Parathyroid adenoma (tissue), 2 donors: Measurements from ENCODE around the gene ZNF845.
"Not testable (repeated sequence)": the region's sequence is repeated elsewhere in the genome, so short reads cannot be mapped to it uniquely, and the experiment has no call there.

ENCODE experiments used
- H2AFZ ChIP-seq: fragments of 300-600 bp; sonication (generic); one replicate; pipeline ENCODE4 v1.7.0; 2017; ENCODE audit warnings: antibody characterized with exemption, mild to moderate bottlenecking
- H3K27ac ChIP-seq: fragments of 300-600 bp; sonication (generic); one replicate; pipeline ENCODE4 v1.7.0; 2017
- H3K27me3 ChIP-seq: fragments of 300-600 bp; sonication (generic); one replicate; pipeline ENCODE4 v1.7.0; 2017; ENCODE audit warnings: low read length; ENCODE audit not compliant: control insufficient read depth, insufficient read depth
- H3K36me3 ChIP-seq: fragments of 300-600 bp; sonication (generic); one replicate; pipeline ENCODE4 v1.7.0; 2017; ENCODE audit warnings: low read length; ENCODE audit not compliant: control insufficient read depth, insufficient read depth
- H3K4me1 ChIP-seq: fragments of 300-600 bp; sonication (generic); one replicate; pipeline ENCODE4 v1.7.0; 2017; ENCODE audit warnings: control low read depth
- H3K4me2 ChIP-seq: fragments of 300-600 bp; sonication (generic); one replicate; pipeline ENCODE4 v1.7.0; 2017; ENCODE audit warnings: low read length
- H3K4me3 ChIP-seq: fragments of 300-600 bp; sonication (generic); one replicate; pipeline ENCODE4 v1.7.0; 2017; ENCODE audit warnings: low read depth, low read length
- H3K79me2 ChIP-seq: fragments of 300-600 bp; sonication (generic); one replicate; pipeline ENCODE4 v1.7.0; 2017; ENCODE audit warnings: control low read depth
- H3K9ac ChIP-seq: fragments of 300-600 bp; sonication (generic); one replicate; pipeline ENCODE4 v1.7.0; 2017; ENCODE audit warnings: mild to moderate bottlenecking
- H3K9me3 ChIP-seq: fragments of 300-600 bp; sonication (generic); one replicate; pipeline ENCODE4 v1.7.0; 2017; ENCODE audit warnings: low read length; ENCODE audit not compliant: control insufficient read depth
- TF ChIP-seq, protein P1 (sequence below): fragments of 300-600 bp; sonication (generic); IDR thresholded peaks from one replicate; pipeline ENCODE4 v1.7.0; 2017; ENCODE audit warnings: antibody characterized with exemption, mild to moderate bottlenecking
- donor health status: primary hyperparathyroidism.

ZNF845 gene

DNA sequence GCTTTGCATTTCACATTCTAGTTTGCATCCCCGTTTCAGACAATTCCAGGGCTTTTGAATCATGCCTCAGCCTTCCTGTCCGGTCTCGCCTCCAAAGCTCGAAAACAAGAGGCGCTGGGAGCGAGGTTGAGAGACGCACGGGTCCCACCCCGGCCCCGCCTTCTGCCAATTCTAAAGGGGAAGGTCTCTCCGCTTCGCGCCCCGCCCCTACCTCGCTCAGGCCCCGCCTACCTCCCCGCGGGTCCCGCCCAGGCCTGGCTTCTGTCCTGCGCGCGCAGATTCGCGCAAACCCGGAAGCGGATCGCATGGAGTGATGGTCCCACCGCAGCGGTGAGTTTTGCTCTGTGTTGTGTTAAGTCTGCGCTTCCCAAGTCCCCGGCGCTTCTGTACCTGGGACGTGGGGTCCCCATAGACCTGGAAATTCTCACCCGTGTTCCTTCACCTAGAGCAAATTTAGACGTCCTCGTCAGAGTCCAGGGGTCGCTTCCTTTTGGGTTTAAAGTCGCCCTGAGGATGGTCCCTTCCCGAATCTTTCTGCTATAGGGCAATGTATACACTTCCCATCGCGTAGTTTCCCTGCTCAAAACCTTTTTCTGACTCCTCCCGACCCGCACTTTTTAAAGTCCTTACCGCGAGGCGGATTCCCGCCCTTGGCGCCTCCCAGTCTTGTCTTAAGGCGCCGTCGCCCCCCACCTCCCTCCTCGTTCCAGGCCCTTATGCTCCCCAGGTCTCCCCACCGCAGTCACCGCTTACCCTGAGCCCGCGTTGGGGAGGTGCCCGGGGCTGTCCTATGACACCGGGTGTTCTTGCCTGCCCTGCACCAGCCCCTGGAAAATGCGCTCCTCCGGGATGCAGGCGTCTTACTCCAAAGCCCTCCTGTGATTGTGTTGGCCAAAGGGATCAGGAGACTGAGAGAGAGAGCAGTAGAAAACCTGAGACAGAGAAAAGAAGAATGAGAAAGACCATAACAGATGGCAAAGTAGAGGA lies at the start of gene ZNF845:
ZNF845 (plus strand) TSS at position 287 of the 987 bp plus-strand sequence. CDS start 7,559 bp downstream, outside the sequence.
- Histone ChIP-seq H3K36me3 (no peaks in the 10 kb centered on the region), H3K27me3 (no peaks in the 10 kb centered on the region), H3K79me2 (no peaks in the 10 kb centered on the region), H3K27ac (peak within 1 kb of the TSS; percentile 76), H2AFZ (peak within 1 kb of the TSS; percentile 90), H3K4me1 (no peaks in the 10 kb centered on the region), H3K9me3 (no peaks in the 10 kb centered on the region), H3K4me2 (peak within 1 kb of the TSS; percentile 78), H3K4me3 (peak within 1 kb of the TSS; percentile 96), H3K9ac (peak within 1 kb of the TSS; percentile 46)
- TF ChIP-seq, protein P1, sequence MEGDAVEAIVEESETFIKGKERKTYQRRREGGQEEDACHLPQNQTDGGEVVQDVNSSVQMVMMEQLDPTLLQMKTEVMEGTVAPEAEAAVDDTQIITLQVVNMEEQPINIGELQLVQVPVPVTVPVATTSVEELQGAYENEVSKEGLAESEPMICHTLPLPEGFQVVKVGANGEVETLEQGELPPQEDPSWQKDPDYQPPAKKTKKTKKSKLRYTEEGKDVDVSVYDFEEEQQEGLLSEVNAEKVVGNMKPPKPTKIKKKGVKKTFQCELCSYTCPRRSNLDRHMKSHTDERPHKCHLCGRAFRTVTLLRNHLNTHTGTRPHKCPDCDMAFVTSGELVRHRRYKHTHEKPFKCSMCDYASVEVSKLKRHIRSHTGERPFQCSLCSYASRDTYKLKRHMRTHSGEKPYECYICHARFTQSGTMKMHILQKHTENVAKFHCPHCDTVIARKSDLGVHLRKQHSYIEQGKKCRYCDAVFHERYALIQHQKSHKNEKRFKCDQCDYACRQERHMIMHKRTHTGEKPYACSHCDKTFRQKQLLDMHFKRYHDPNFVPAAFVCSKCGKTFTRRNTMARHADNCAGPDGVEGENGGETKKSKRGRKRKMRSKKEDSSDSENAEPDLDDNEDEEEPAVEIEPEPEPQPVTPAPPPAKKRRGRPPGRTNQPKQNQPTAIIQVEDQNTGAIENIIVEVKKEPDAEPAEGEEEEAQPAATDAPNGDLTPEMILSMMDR = no peak

DNA sequence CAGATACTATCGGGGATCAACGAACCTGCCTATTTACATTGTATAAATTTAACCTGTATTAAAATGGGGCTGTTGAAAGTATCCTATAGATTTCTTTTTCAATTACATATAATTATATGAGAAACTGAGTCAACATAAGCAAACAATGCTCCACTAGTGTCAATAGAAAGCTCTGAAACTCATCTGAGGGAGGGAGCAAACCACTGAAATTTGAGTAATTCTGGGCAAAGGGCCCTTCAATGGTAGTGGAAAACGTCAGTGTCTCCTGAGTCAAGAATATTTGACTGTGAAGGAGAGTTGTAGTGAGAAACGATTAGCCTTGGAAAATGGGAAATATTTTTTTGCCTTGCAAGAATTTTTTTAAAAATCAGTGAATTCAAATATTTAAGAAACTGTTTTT lies 48.5 kb upstream of the ZNF845 start:
- H3K4me2 ChIP-seq = no peak overlapping the region
- H3K4me3 ChIP-seq = no peak overlapping the region
- H3K27me3 ChIP-seq = no peaks in the 10 kb centered on the region
- no peaks in the 10 kb centered on the region for H3K9me3 ChIP-seq
- H3K79me2 ChIP-seq = no peaks in the 10 kb centered on the region
- TF ChIP-seq, protein P1 = no peak
- no peak overlapping the region for H3K27ac ChIP-seq
- no peak overlapping the region for H3K9ac ChIP-seq
- no peaks in the 10 kb centered on the region for H3K4me1 ChIP-seq
- H2AFZ ChIP-seq = no peak overlapping the region
- no peaks in the 10 kb centered on the region for H3K36me3 ChIP-seq

- Histone ChIP-seq H3K9me3 (peaks cover 3% of the 10 kb centered on the region), H3K9ac (no peak overlapping the region), H2AFZ (no peak overlapping the region), H3K79me2 (no peaks in the 10 kb centered on the region), H3K36me3 (no peaks in the 10 kb centered on the region), H3K27me3 (no peaks in the 10 kb centered on the region), H3K4me3 (no peak overlapping the region), H3K4me1 (no peaks in the 10 kb centered on the region), H3K27ac (no peak overlapping the region), H3K4me2 (no peak overlapping the region)
- TF ChIP-seq, protein P1 = no peak
Observed at GRCh38 chr19:53290758-53291549, 42.6 kb upstream of the ZNF845 start.

DNA sequence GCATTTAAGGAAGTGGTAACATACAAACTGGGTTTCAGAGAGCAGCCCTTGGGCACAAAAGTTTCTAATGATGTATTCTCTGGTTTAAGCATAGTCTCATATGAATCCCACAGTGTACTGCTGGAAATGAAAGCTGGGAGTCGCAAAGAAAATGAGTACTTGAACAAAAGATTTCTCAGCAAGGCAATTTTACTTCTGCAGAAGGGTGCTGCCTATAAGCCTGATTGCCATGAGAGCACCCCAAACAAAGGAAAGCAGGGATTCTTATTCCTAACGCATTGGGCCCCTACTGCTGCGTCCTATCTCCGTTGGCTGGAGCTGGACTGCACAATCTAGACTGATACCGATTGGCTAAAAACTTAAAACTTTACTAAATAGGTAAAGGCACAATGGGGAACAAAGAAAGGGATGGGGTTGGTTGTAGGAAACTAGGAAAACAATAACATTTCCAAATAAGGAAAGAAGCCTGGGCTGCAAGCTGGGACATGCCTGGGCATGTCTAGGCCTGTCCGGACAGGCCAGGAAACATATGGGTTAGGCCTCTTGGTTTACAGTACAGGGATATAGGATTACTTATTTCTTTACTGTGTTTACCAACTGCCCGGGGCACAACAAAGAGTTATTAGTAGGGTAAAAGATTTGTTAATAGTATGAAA lies 38.6 kb upstream of the ZNF845 start:
- Histone ChIP-seq H3K4me1 (no peaks in the 10 kb centered on the region), H3K27ac (no peak overlapping the region), H2AFZ (no peak overlapping the region), H3K27me3 (no peaks in the 10 kb centered on the region), H3K4me3 (no peak overlapping the region), H3K79me2 (no peaks in the 10 kb centered on the region), H3K36me3 (no peaks in the 10 kb centered on the region), H3K9me3 (peaks cover 3% of the 10 kb centered on the region), H3K4me2 (no peak overlapping the region), H3K9ac (no peak overlapping the region)
- TF ChIP-seq, protein P1 = no peak

DNA sequence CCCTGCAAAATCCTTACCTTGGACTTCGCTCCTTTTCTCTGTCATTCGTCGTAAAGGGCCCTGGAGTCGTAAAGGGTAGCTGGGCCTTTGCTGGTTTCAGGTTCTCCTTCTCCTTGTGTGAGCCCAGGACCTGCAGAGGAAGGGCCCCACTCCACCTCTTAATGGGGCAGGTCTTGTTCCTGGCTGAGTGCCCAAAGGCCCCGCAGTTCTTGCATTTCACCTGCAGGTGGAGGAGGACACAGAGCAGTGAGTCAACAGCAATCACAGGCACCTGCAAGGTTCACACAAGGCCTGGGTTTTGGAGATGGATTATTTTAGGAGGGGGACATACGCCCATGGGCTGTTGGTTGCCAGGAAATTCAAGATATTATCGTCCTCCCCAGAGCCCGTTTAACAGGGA lies 32.2 kb upstream of the ZNF845 start:
- not testable (repeated sequence) for H3K4me1 ChIP-seq, H3K79me2 ChIP-seq, H3K4me3 ChIP-seq, H3K27me3 ChIP-seq, H2AFZ ChIP-seq, H3K9ac ChIP-seq, H3K27ac ChIP-seq, H3K9me3 ChIP-seq, H3K36me3 ChIP-seq, H3K4me2 ChIP-seq
